Dermis microvascular lymphatic vessel endothelial cell (primary cell): Measurements from ENCODE around the gene UBQLN1. TPM values are rescaled to one million over a fixed set of nuclear protein-coding genes. Genes with fewer than 3 reads are reported as not detected.
"Not testable (repeated sequence)": the region's sequence is repeated elsewhere in the genome, so short reads cannot be mapped to it uniquely, and the experiment has no call there.

Experiments
- DNase-seq, 2 donors: peaks; one replicate each; pipeline versions ENCODE4 v3.0.0 to v3.0.0-alpha.2; 2010; ENCODE audit warnings: low read depth in 2 of 2
- total RNA-seq: library from RNA; depleted of rRNA; stranded (reverse); fragments of >200 nt; gene quantifications from 2 replicates; pipeline ENCODE4 v1.2.1, GENCODE V29; 2014

The UBQLN1 gene
- total RNA-seq = 98.8 and 122 TPM in 2 replicates

DNA sequence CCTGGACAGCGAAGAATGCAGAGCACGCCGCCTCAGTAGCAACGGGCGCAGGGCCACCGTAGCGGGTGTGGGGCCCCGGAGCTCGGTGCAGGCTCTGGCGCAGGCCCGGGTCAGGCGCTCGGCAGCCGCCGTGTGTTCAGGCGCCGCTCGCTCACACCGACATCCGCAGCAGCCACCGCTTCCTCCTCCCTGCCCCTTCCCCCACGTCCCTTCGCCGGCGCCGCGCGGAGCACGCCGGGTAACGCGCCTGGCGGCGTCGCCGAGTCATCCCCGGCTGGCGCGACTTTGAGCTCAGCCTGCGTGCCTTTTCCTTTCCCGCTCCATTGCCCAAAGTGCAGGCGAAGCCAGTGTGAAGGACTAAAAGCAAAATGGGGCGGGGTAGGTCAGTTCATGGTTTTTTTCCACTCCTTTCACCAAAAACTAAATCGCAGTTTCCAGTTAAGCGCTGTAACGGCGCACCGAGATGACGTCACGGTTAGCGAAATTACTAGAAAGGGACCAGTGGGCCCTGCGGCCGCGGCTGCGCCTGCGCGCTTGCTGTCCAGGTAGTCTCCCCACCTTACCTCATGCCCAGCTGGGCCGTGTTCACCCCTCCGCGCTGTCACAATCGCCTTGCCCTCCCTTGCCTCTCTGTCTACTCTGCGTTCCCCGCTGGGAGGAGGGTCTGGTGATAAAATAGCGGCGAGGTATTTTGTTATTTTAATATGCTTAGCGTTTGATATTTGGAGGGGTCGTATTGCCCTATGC lies at the start of gene UBQLN1:
Gene UBQLN1 (minus strand): TSS at position 191 of the 747 bp plus-strand sequence. CDS start 279 bp downstream, outside the sequence.
- DNase-seq = peak; percentile 94 to 97

DNA sequence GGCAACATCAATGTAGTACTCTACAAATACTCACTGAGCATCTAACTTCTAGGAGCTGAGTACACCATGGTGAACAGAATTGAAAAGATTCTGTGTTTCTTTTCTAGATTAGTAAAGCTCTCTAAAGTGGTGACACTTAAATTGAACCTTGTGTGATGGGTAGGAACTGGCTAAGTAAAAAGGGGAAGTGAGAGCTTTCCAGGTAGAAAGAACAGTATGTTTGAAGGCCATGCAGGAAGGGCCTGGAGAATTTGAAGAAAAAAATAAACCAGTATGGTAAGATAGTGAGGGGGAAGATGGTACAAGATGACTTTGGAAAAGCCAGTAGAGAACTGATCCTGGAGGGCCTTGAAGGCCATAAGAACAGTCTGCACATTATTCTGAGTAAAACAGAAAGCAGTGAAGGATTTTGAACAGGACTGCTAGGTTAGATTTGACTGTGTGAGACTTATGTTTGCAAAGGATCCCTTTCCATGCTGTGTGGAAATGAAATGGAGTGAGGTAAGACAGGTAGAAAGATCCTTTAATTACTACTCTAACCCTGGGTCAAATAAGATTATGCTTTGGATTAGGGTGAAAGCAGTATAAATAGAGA lies 46.7 kb upstream of the UBQLN1 start:
- no peak for DNase-seq

DNA sequence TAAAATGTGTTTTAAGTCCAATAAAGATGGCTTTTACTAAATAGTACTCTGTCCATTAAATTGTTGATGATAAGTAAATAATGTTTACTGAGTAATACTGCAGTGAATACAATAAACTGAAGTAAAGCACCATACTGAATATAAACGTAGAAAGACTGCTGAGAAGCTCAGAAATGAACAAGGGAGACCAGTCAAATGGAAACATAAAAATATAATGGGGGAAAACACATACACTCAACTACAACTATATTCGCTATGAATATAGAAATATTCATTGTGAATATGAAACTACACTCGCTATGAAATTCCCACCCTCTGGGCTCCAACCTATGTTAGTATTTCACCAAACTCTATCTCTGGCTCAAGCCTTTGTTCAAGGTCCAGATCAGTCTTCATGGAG lies 41.9 kb upstream of the UBQLN1 start:
- DNase-seq = no peak

DNA sequence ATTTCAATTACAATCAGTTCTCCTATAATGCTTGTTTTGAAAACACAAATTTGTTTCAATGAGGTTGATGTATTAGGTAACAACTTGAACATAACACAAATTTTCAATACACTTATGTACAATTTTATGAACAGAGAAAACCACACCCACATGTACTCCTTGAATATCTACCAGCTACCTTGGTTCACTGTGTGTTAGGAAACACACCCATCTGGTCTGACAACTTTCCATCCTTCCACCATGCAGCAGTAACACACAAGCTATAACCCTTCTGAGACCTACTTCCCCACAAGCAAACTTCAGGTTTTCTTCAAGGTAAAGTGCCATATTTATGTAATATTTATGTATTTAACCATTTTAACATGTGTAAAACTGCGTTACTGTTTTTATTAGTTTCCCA lies 36.4 kb upstream of the UBQLN1 start:
- DNase-seq = no peak

DNA sequence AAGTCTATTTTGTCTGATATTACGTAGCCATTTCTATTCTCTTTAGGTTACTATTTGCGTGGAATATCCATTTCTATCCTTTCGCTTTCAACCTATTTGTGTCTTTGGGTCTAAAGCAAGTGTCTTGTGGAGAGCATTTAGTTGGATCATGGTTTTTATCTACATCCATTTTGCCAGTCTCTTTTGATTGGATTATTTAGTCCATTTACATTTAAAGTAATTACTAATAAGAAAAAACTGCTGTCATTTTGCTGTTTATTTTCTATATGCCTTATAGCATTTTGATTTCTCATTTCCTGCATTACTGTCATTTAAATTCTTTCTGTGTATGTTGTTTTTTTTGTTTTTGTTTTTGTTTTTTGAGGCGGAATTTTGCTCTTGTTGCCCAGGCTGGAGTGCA lies 26.0 kb upstream of the UBQLN1 start:
- no peak for DNase-seq

DNA sequence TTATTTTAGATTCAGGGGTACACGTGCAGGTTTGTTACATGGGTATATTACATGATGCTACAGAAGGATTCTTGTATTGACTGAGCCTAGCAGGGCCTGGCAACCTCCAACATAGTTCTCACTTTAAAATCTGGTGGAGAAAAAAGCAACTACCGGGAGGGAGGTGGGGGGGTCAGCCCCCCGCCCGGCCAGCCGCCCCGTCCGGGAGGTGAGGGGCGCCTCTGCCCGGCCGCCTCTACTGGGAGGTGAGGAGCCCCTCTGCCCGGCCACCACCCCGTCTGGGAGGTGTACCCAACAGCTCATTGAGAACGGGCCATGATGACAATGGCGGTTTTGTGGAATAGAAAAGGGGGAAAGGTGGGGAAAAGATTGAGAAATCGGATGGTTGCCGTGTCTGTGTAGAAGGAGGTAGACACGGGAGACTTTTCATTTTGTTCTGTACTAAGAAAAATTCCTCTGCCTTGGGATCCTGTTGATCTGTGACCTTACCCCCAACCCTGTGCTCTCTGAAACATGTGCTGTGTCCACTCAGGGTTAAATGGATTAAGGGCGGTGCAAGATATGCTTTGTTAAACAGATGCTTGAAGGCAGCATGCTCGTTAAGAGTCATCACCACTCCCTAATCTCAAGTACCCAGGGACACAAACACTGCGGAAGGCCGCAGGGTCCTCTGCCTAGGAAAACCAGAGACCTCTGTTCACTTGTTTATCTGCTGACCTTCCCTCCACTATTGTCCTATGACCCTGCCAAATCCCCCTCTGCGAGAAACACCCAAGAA lies 21.0 kb upstream of the UBQLN1 start:
- DNase-seq = not testable (repeated sequence)

DNA sequence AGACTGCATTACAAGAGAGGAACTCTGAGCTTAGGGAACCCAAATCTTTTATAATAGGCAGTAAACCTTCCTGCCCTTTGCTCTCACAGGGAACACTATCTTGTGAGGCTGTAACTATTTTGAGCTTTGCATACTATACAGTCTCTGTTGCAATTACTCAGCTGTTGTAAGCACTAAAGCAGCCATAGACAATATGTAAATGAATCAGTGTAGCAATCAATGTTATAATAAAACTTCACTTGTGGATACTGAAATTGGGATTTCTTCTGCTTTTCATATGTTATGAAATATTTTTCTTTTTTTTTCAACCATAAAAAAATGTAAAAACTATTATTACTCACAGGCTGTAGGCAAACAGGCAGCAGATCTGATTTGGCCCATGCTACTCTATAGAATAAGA lies 16.7 kb upstream of the UBQLN1 start:
- DNase-seq = no peak

DNA sequence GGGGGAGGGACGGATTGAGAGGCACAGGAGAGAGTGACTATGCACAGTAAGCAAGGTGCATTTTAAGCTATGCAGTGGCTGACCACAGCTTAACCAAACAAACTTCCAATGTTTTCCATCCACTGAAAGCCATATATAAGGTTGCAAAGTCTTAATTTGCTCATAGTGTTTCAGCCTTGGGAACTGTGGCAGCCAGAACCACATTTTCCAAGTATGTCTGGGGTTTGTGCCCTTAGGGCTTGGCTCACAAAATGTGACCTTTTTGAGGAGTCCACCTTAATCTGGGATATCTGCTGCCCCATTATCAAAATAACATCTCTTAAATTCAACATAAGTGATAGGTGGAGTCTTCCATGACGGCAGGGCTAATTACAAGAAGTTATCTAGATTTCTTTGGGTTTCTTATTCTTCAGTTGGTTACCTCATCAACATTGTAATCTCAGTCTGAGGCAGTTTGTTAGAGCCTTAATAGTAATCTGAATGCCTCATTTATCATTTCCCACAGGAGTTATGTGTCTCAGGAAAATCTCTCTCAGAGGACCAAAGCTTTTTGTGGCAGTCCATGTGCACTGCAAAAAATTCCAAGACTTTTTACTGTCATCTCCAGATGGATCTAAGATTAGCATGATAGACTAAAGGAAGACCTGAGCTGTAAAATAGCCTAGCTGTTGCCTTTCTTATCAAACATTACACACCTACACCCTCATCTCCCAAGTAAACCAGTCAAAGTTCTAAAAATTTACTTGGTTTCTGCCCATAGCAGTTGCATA lies 15.2 kb upstream of the UBQLN1 start:
- no peak for DNase-seq

DNA sequence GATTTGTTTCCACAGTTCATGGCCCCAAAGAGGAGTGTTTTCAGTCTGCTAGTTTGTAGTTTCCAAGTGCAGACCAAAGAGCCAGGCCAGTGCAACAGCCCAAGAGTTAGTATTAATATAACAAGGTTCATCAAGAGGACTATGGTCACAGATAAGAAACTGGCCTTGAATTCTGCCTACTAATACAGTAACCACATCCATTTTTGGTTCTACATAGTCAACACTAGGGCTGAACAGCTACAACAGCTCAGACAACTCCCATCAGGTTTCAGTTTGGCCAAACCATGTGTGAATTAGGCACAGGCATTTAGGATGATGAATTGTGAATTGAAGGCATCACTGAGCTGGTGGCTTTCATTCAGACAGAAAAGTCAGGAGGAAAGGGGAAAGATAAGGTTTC lies 13.8 kb upstream of the UBQLN1 start:
- no peak for DNase-seq

DNA sequence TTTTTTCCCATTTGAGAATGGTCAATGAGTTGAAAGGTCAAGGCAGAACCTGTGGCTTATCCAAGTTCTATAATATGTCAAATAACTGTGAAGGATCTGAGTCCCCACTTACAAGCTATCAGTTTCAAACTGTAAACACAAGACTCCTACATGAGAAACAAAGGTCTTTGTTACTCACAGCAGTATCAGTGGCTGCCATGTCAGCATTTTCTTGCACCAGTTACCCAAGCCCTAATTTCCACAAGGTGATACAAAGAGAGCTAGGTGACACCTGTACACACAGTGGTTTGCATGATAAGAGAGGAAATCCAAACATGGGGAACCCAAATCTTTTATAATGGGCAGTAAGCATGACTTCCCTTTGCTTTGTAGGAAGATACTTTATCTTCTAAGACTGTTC lies 8.0 kb upstream of the UBQLN1 start:
- no peak for DNase-seq

DNA sequence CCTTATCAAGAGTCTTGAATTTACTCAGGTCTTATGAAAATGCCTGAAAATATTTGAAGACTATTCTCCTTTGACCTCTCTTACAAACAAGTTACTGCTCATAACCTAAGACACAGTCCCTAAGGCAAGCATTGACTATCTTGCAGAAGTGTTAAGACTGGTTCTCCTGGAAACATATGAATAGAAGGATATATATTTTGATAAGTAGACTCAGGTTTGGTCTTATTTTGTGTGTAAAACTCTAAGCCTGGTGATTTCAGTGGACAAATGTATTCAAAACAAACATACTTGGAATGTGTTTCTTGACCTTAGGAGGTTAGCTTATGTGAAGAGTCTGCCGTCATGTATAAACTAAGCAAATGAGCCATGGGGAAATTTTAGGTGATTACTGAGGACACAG lies 7.5 kb upstream of the UBQLN1 start:
- no peak for DNase-seq

DNA sequence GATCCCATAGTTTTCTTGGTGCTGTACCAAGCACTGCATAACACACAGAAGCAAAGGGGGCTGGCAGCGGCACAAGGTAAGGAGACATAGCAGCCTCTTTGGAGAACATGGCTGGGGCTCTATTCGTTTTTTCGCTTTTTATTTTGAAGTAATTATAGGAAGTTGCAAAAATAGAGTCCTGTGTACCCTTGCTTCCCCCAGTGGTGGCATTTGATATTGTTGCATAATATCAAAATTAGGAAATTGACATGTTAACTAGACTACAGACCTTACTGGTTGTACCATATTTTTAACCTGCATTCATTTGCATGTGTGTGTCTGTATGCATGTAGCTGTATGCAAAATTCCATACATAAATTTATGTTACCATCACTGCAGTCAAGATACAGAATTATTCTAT lies 6.6 kb upstream of the UBQLN1 start:
- peak in 1 of 2 donors; percentile 18 for DNase-seq

DNA sequence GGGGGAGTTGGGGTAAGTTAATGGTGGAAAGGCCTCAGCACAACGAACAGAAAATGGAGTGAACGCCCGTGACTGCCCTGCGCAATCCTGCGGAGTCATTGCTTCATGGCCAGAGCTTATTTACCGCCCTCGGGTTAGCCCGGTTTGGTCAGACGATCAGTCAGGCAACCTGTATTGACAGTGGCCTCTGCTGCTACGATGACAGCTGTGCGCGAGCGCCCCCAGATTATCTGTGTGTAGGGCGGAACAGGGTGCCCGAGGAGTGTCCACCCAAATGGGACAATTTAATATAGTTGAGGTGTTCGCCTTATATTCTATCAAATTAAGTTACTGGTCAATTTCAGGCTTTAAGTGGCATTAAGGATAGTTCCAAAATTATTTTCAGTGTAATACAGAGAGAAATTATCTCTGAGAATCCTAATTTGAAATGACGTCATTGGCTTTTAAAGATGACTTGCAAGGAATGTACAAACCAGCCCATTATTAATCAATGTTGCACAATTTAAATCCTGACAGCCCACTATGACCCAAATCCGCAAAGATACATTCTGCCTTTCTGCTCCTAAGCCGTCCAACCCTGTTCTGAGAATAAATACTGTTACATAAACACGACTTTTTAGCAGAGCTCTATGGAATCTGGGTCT lies 879 bp upstream of the UBQLN1 start:
- DNase-seq = peak; percentile 64 to 78

DNA sequence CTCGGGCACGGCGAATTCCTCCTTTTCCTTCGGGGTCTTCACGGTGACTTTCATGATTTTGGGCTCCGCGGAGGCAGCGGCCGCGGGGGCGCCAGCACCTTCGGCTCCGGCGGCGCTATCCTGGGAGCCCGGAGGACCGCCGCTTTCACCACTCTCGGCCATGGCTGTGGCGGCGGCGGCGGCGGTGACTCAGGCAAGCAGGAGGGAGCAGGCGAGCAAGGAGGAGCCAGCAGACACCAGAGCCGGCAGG lies 315 bp downstream of the UBQLN1 start:
- no peak for DNase-seq

DNA sequence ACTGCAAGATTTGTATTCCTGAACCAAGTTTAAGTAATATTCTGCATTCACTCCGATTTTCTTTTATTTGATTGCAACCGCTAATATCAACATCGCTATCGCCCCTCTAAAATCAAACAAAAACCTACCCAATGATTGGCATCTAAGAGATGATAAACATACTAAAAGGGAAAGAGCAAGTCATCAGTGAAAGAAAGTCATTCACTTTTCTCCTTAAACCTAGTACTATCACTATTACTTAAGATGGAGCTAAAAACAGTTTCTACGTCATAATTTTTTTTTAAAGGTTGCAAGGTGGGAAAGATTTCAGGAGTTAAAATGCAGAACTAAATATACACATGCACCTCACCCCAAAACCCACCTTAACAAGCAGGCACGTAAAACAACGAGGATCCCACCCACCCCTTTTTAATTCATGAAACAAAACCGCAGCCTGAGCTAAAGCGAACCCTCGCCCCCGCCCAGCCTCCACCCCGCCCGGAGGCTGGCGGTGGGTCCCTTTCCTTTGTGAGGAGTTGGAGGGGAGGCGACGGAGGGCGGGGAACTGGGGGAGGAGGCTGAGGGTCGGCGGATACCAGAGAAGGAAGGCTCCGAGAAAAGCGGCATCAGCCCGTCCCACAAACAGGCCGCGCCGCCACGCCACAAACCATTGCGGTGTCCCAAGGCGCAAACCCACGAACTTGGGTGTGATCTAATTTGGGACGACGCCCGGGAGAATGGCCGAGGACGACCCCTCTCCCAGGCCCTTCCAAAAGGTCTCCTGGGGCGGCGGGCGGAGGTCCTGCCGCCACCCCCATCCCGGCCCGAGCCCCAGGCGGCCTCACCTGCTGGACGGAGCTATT lies 861 bp downstream of the UBQLN1 start:
- DNase-seq = peak in 1 of 2 donors; percentile 81

DNA sequence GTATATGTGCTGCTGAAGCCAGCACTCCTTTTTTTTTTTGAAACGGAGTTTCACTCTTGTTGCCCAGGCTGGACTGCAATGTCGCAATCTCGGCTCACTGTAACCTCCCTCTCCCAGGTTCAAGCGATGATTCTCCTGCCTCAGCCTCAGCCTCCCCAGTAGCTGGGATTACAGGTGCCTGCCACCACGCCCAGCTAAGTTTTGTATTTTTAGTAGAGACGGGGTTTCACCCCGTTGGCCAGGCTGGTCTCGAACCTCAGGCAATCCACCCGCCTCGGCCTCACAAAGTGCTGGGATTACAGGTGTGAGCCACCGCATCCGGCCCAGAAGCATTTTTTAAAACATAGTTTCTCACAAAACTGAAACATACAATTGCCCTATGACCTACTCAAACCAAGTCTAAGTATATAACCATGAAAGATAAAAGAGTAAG lies 2.5 kb downstream of the UBQLN1 start:
- not testable (repeated sequence) for DNase-seq

DNA sequence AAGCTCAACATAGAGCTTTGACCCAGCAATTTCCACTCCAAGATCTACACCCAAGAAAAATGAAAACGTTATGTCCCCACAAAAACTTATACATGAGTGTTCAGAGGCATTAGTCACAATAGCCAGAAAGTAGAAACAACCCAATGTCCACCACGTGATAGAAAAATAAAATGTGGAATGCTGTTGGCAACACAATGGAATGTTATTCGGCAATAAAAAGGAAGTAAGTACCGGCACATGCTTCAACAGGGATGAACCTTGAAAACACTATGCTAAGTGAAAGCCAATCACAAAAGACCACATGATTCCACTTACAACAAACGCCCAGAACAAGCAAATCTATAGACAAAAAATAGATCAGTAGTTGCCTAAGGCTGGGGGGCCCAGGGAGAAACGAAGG lies 6.0 kb downstream of the UBQLN1 start:
- peak; percentile 92 to 95 for DNase-seq

DNA sequence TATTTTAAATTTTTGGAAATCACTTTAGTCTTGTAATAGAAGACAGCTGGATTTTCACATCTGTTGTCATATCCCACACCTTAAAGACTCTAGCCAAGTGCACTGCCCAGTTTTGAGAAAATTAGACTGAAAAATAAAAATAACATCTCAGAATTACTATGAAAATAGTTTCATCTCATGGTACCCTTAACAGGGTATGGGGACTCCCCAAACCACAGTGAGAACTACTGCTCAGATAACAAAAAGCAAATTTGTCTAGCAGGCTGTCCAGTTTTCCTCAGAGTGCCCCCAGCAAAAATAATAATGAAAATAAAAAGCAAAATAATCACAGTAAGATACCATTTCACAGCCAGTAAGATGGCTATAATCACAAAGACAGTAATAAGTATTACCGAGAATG lies 6.5 kb downstream of the UBQLN1 start:
- DNase-seq = no peak

DNA sequence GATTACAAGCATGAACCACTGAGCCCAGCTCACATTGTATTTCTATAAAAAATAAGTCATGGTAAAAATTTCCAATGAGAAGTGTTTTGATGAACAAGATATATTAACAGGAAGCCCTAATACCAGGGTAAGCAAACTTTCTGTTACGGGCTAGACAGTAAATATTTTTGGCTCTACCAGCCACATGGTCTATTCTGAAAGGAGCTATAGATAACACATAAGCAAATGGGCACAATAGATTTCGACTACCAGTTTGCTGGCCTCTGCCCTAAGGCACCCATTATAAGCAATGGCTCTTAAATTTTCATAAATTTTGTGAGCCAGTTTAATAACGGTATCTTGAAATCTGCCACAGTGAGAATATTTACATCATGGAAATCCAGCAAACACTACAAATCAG lies 8.1 kb downstream of the UBQLN1 start:
- DNase-seq = peak in 1 of 2 donors; percentile 7

DNA sequence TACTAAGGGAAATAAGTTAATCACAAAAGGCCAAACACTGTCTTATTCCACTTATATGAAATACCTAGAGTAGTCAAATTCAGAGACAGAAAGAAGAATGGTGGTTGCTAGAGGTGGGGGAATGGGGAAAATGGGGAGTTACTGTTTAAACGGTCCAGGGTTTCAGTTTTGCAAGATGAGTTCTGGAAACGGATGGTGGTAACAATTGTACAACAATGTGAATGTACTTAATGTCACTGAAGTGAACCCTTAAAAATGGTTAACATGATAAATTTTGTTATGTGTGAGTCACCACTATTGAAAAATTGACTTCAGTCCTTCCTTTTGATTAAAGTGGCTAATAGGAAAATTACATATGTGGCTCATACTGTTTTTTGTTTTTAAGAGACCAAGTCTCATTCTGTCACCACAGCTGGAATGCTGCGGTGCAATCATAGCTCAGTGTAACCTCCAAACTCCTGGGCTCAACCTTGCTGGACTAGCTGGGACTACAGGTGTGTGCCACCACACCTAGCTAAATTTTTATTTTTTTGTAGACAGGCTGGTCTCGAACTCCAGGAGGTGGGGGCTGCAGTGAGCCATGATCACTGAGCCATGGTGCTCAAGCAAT lies 8.7 kb downstream of the UBQLN1 start:
- DNase-seq = peak in 1 of 2 donors; percentile 49
